Cardiac fibroblast (primary cell): ENCODE measurements around the gene KRT36.

Experiments
- DNase-seq, 2 donors: peaks; one replicate each; pipeline versions ENCODE4 v3.0.0 to v3.0.0-alpha.2; 2010; ENCODE audit warnings: low read depth in 2 of 2
- H3K4me3 ChIP-seq, 2 donors: replicated peaks in 1 of 2; 1 replicate in 1 of 2; 2 replicates in 1 of 2; pipeline ENCODE4 v1.5.1; 2011; ENCODE audit warnings: low read depth in 2 of 2, low read length in 2 of 2, mild to moderate bottlenecking in 2 of 2, moderate library complexity in 1 of 2
- CTCF ChIP-seq: IDR thresholded peaks from one replicate; pipeline ENCODE4 v1.5.1; 2011; ENCODE audit warnings: low read depth, mild to moderate bottlenecking, low read length, inconsistent platforms

KRT36 gene

GRCh38 chr17:41492771-41493170 lies 3.1 kb upstream of the KRT36 start:
- DNase-seq, result peak; percentile 40 to 82
- TF ChIP-seq CTCF, result no peak
- no peak overlapping the region for H3K4me3 ChIP-seq

GRCh38 chr17:41492351-41492750 lies 2.6 kb upstream of the KRT36 start:
- H3K4me3 ChIP-seq, result no peak overlapping the region
- no peak for TF ChIP-seq CTCF
- peak; percentile 17 to 71 for DNase-seq

- no peak for TF ChIP-seq CTCF
- no peak overlapping the region for H3K4me3 ChIP-seq
- DNase-seq, result no peak
These were observed 1.8 kb upstream of the KRT36 start for GRCh38 chr17:41491476-41491875.

GRCh38 chr17:41490000-41490990 lies 585 bp upstream of the KRT36 start:
- DNase-seq, result no peak
- TF ChIP-seq CTCF, result no peak
- no peak overlapping the region for H3K4me3 ChIP-seq

GRCh38 chr17:41486809-41487530 lies 2.7 kb downstream of the KRT36 start:
- peak in 1 of 2 donors; percentile 9 for DNase-seq
- TF ChIP-seq CTCF, result peak; percentile 65
- H3K4me3 ChIP-seq, result no peak overlapping the region

- no peak overlapping the region for H3K4me3 ChIP-seq
- DNase-seq, result no peak
- no peak for TF ChIP-seq CTCF
These were observed 3.4 kb downstream of the KRT36 start for GRCh38 chr17:41486316-41486715.
